Body of pancreas (tissue), 4 donors: Measurements from ENCODE around the gene MSN.

ENCODE experiments used
- CTCF ChIP-seq, 7 experiments: fragments of 450-650 bp in 4 of 7; fragments of 200-600 bp in 3 of 7; sonication (generic) in 3 of 7; IDR thresholded peaks; one replicate each; pipeline ENCODE4 v1.5.1; 2016 to 2019; ENCODE audit warnings: antibody characterized with exemption in 7 of 7
- POLR2A ChIP-seq, 3 donors: fragments of 450-650 bp; IDR thresholded peaks; one replicate each; pipeline ENCODE4 v1.6.1; 2016; ENCODE audit warnings: antibody characterized with exemption in 3 of 3, mild to moderate bottlenecking in 2 of 3

GRCh38 chrX:65718538-65718937 lies 51.1 kb downstream of the MSN start:
- TF ChIP-seq CTCF (IDR thresholded peaks at IDR 0.05) (no peak), POLR2A (IDR thresholded peaks at IDR 0.05) (no peak)
